Ramos (cell line): ENCODE measurements around the gene HOXB2.

Experiments used
- in situ Hi-C: fragments of 300-500 bp; cut with MboI; formaldehyde crosslinking; loops from one replicate; pipeline ENCODE4 v1.14.3; 2022; ENCODE audit warnings: low sequenced_read_pairs; ENCODE audit not compliant: unreplicated experiment

HOXB2 gene

DNA sequence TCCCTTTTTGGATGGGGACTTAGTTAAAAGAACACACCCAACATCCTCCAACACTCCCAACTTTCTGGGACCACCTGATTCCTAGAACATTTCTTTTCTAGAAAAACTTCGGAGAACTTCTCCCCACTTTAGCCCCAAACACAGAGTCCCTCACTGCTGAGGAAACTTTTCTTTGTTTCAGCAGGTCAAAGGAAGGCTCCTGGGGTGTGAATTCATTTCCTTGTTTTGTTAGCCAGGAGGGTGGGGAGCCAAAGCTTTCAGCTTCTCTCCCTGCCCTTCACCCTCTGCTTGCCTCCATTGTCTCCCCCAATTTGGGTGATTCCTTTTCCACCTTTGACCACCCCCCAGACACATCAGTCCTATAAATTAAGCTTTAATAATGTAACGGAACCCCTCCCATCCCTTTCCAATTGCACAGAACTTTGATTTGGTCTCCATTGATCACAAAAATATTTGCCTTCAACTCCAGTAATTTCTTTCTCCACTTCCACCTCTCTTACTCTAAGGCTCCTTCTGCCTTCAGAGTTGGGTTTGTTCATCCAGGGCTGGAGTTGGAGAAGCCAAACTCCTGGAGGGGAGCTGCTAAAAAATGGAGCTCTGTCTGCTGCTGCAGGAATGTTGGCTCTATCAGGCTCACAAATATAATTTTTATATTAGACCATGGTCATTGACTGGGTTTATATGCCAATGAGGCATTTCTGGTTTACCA is 22.9 kb upstream of the HOXB2 start:
- in situ Hi-C loops, result no loop called here

DNA sequence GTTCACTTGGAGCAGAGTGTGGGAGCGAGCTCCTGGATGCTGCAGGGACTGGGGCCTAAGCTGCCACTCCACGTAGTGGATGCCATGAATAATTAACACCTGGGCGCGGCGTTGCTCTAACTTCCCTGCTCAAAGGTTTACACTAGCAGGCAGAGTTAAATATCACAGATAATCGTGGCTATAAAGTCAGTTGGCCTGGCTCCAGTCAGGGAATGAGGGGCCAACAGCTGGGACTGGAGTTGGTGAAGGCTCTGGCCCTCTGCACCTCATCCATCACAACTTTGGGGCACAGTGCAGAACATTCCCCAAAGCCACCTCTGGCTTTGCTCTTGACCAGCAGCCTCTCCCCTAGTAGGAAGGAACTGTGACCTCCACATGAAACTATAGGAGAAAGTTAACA is 22.3 kb upstream of the HOXB2 start:
- in situ Hi-C loops, result no loop called here

DNA sequence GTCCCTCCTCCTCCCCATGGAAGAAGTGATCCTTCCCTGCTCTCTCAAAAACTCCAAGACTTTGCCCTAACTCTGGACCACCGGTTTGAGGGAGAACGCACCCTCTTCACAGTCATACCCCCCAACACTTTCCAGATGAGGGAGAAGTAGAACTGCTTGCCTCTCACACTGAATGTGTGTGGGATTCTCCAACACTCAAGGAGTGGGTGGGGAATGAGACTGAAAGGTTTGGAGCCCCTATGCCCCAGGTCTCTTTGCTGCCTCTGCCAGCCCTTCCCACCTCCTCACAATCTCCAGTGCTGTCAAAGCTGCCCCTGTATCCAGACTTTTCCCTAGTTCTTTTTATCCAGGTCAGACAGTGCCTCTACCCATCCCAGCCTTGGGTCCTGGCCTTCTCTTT is 21.8 kb upstream of the HOXB2 start:
- in situ Hi-C loops, result no loop called here

DNA sequence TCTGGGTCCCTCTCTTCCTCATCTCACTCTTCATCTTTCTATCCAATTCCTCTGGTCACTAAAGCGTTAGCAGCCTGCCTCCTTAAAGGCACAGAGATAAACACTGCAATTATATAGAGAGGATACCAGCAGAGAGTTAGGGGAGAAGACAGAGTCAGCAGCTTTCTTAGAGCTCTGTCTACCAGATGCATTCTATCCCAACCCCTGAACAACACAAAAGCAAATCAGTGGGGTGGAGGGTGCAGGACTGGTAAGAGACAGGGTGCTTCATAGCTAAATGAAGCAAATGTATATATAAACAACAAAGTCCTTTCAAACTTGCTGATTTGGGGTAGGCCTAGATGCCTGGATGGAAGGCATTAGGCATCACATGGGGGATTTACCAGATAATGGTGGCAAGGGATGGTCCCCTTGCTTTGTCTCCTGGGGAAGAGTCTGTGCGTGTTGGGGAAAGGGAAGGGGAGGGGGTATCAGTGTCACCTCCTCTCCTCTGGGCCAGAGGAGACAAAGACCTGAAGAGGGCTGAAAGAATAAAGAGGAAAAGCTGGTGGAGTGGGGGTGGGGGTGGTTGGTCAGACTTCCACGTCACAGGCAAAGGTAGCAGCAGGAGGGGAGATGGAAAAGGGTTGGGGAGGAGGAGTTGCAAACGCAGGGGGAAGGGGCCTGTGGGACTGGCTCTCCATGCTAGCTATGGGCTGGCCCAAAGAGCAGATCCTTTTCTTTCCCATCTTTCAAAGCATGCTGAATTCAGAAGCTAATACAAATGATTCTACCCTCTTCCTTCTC is 21.2 kb upstream of the HOXB2 start:
- in situ Hi-C loops, result no loop called here

DNA sequence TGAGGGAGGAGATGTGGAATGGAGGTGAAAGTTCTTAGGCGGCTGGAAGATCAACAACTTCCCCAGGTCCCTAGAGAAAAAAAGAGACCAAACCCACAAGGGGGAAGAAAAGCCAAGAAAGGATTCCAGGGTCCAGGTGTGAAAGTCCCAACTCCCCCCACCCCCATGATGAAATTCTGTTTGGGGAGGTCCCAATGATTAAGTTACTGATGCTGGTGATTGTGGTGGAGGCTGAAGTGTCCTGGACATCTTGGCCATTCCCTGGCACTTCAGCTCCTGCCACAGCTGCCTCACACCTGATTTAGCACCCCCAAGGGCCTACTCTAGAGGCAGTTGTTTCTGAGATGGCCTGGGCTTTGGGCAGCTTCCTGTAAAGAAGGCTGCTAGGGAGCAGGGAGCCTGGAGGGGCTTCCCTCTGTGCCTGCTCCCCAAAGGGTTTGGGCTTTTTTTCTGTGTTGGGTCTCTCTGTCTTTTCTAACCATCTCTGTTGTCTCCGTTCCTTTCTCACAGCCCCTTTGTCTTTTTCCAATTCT is 20.2 kb upstream of the HOXB2 start:
- in situ Hi-C loops, result no loop called here

DNA sequence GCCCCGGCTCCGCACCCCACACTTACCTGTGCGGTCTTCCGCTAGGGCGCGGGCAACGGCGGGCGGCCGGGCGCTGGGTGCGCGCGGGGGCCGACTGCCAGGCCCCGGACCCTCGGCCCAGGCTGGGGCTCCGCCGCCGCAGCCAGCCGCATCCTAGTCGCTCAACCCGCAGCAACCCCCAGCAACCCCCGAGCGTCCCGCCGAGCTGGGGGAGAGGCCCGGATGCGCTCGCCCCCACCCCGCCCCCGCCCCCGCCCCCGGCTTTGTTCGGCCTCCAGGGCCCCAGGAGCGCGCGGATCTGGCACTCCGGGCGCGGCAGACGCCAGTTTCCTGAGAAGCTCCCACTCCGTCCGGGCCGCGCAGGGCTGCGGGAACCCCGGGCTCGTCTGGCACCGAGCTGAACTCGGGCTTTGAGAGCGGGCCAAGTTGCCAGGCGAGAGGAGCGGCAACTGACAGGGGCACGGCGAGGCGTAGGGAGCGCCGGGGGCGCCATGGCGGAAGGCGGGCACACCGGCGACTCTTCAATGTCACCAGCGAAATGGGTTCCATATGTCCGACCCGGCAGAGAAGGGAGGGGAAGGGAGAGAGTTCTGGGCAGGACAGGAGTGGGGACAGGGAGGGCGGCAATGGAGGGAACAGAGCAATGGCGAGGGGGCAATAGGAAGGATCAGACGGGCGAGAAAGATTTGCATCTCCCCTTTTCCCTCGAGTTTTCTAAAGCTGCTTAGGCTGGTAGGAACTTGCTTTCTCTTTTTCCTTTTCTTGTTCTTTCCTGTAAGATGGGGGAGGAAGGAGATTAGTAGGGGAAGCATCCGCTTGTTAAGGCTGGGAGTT is 19.5 kb upstream of the HOXB2 start:
- in situ Hi-C loops, result no loop called here

DNA sequence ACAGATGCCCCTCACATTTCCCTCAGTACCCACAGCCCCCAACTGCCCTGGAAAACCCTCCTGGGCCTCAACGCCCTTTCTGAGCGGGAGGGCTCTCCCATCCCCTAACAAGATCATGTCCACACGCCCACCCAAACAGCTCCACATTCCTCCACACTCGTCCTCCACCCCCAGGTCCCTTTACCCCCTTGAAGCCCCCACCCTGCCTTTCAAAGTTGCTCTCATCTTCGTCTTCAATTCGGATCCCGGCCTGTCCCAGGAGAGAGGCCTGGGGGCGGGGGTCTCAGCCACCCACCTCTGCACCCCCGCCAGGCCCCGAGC is 18.9 kb upstream of the HOXB2 start:
- in situ Hi-C loops, result no loop called here

DNA sequence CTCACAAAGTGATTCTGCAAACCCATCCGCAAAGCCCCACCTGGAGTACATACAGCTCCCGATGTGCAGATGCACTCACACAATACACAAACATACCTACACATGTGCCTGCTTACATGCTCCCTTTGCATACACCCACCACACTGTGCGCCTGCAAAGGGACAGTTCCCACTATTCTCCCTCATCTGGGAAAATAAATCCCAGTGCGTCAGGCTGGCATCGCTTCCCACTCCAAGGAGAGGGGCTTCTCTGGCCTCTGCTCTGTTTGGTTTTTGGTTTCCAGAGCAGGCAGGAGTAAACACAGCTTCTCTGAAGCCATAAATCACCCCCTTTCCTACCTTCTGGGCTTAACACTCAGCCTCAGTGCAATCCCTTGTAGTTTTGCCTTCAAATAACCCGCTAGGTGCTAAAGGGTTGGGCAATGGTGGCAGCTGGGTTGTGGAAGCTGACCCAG is 18.5 kb upstream of the HOXB2 start:
- in situ Hi-C loops, result no loop called here

DNA sequence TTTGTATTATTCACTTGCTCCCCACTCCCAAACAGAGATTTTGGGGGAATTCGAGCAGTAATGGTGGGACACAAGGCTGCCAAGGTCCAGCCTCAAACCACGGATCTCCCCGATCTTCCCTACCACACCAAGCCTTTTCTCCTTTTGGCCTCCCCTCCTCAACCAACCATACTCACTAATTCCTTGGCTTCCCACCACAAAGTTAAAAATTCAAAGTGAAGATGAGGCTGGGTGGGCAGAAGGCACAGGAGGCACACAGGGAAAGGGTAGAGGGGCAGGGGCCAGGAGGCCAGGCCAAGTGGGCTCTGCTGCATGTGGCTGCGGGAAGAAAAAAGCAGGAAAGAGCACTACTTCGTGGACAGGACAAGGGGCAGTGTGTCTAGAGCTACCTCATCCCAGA is 18.0 kb upstream of the HOXB2 start:
- in situ Hi-C loops, result no loop called here

DNA sequence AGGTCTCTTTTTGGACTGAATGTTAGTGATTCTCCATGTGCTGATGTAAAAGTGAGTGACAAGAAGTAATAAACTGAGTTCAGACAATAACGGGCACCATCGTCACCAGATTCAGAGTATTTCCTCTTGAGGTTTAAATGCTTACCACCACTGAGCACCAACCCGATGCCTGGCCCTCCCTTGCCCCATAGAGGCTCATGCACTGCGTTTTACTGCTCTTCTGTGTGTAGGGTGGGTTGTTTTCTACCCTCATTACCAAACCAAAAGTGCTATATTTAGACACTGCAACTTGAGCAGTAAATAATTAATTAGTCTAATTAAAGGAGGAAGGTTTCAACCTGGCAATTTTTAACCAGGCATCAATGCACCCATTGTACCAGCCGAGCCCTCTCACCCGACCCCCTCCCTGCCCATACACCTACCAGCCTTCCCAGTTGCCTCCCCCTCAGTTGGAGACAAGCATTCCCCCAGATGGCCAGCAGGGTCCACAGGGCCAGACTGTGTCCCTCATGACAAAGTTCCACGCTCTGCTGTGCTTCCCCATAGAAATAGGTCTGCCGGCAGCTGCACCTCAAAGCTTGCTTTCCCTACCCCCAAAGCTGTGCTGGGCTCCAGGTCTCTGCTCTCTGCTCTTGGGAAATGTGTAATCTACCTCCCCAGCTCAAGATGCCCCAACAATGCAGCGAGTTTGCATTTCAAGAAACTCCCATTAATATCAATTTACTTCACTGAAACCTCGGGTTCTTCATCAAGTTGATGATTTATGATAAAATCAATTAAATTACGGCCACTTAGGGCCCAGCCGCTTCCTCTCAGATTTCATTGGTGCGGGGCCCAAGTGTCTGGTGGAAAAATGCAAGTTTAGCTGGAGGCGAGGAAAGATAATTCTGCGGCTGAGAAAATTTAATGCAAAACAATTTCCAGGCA is 17.2 kb upstream of the HOXB2 start:
- in situ Hi-C loops, result no loop called here

DNA sequence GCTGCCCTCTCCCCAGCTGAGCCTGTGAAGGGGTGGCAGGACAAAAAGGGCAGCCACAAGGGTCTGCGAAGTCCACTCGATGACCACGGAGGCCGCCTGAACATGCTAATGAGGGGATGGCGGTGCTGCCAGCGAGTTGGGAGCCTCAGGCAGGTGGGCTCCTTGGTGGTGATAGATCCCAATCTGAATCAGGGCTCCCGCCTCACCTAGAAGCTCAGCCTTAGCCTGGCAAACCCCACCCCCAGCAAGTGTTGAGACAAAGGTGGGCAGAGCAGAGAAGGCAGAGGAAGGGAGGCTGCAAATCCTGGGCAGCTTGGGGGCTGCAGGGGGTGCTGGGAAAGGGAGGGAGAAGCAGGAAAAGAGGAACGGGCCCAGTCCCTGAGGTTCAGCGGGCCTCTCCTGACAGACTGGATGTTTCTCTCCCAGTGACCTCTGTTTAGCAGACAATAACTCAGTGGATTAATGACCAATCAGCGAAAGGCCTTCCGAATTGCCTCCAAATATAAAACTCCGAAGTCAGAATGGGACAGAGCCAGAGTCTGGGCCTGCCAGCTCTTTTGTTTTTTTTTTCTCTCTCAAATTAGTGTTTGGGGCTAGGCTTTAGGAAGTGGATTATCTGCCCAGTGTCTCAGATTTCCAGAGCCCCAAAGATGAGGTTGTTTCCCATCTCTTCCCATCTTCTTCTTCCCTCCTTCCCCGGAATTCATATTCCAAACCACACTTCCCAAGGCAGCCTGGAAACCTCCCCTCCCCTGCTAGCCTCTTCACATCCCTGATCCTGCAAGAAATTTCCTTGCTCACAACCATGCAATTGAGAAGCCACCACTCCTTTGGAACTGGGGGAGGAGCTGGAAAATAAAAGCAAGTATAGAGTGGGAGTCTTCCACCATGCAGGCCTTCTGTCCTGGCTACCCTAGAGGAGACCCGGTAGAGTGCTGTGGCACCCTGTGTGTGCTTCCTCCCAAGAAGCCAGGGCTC is 15.2 kb upstream of the HOXB2 start:
- in situ Hi-C loops, result no loop called here

DNA sequence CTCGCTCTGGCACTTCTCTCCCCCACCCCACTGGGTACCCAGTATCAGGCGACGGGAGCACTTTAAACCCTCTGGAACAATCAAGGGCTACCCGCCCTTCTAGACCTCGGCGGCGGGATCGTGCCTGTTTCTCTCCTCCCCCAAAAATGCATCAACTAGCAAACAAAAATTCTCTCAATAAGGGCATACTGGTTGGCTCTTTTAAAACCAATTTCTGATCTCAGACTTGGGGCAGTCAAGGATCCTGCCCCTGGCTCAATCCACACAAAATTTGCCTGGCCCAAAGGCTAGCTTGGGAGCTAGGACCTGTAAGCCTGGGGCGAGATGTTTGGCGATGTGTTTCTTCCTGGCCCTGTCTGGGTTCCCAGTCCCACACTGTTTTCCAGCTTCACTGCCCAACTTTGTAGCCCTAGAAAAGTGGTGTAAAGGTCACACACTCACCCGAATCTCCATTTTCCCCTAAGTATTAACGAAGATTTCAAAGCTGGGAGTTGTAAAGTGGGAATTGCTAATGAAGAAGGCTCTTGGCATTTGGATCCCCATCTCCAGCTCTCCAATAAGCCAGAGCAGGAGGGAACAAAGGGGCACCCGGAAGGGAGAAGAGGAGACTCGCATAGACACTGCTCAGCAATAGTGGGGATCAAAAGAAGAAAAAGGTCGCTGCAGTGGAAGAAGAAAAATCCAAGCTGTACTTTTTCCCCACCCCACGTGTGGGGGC is 14.4 kb upstream of the HOXB2 start:
- in situ Hi-C loops, result no loop called here

DNA sequence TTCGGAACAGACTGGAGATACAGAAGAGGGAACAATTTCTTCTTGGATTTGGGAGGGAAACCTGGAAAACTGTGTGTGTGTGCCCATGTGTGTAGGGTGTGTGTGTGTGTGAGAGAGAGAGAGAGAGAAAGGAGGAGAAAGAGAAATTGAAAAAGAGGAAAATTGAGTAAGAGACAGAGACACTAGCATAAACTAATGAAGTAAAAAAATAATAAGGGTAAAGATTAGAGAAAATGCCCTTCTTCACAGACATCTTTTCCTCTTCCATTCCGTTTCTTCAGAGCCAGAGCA is 13.9 kb upstream of the HOXB2 start:
- in situ Hi-C loops, result no loop called here

DNA sequence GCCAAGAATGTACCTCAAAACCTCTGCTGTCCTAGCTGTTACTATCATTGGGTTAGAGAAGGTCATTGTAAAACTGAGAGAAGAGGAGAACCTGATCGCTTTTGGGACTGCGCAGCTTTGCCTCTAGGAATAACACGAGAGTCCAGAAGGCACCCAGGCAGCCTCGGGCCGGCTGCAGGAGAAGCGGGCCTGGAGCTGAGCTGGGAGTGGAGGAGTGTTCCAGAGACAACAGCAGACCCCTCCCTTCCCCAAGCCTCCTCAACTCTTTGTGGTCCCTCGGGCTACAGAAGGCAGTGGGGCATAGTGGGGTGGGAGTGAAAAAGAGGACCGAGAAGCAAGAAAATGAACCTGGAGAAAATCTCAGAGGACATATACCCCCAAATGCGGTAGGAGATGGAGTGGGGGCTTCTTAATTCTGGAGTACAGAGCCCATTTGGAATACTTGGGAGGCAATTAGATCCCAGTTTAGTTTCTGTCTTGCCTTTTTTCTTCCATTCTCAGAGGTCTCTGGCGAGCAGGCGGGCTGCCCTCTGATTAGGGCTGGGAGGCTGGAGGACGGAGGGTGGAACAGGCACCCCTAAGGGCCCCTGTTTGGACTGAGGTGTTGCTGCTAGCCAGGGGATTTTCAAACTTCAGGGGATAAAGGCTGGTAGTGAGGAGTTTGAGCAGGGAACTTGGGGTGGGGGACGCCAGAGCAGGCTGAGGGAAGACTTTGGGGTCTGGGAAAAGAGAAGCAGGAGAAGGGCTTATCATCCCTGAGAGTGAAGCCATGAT is 13.3 kb upstream of the HOXB2 start:
- in situ Hi-C loops, result no loop called here

DNA sequence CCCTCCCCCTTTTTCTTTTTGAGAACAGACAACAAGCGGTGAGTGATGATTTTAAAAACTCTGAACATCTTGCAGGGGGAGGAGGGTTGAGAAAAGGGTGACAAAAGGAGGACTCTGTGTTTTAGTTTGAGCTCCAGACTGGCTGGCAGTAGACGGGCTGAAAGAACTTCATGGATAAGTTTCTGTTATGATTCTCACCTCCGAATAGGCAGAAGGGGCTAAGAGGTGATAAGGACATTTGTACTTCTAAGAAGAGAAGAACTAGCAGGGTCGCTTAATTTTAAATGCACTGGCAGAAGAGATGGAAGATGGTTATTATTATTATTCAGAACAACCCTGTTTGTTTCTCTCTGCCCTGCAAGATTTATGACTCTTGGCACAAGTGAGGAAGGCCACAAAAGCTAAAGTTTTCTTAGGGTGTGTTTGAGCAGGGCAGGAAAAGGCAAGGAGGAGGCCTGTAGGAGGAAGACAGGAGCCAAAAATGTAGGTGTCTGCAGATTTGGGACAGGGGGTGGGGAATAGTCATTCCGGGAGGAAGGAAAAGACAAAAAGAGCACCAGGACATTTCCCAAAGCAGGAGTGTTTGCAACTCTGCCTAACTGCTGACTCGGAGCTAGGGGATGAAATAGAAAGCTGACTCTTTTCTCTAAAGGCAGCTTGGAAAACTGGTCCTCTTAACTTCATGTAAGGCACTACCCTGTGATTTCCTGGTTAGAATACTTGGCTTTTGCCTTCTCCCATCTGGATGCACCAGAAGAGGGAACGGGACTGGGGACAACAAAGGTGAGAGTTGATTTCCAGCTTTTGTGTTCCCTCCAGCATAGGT is 11.9 kb upstream of the HOXB2 start:
- in situ Hi-C loops, result no loop called here

DNA sequence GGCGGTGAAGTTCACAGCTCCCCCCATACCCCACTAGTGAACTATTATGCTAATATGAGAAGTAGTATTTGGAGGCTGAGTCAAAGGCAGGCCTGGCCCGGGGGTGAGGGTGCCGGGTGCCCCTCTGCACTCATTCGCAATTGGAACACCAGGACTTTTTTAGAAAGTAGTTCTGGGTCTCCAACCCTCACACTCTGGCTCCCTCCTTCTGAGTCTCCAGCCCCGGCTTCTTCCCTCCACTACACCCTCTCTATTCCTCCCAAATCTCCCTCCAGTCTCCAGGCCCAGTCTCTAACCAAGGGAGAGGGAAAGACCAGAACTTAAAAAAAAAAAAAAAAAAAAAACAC is 11.3 kb upstream of the HOXB2 start:
- in situ Hi-C loops, result no loop called here
